T-cell (primary cell): ENCODE measurements around the gene CST7. TPM values are rescaled to one million over a fixed set of nuclear protein-coding genes. Genes with fewer than 3 reads are reported as not detected.
A peak's percentile ranks its signal among the peaks of the same experiment; 100 is the strongest.

Source experiments
- ATAC-seq, 4 experiments: fragments of 200-7000 bp in 3 of 4; fragments of 150-1000 bp in 1 of 4; cut with Tn5 transposase; replicated peaks in 1 of 4; 1 replicate in 3 of 4; 2 replicates in 1 of 4; pipeline ENCODE4 v1.10.0; 2021; ENCODE audit warnings: moderate library complexity in 3 of 4, mild to moderate bottlenecking in 2 of 4, moderate number of reproducible peaks in 1 of 4
- CTCF ChIA-PET, 2 donors: fragments of 300-600 bp; sonication (Branson Sonifier 250); formaldehyde crosslinking; loops; one replicate each; lab custom pipeline; 2022; ENCODE audit warnings: antibody characterized with exemption in 2 of 2; lab: Charles Lee
- POLR2A ChIA-PET, 2 donors: fragments of 300-600 bp; sonication (Branson Sonifier 250); formaldehyde crosslinking; loops; one replicate each; lab custom pipeline; 2022; ENCODE audit warnings: antibody characterized with exemption in 2 of 2; lab: Charles Lee
- DNase-seq, 35 experiments: peaks; one replicate each; pipeline versions ENCODE4 v3.0.0 to v3.0.0-alpha.2; 2013 to 2023
- H3K27ac ChIP-seq: one replicate; pipeline ENCODE4 v1.5.1; 2013; ENCODE audit warnings: low read length
- H3K27me3 ChIP-seq, 2 experiments: replicated peaks in 1 of 2; 1 replicate in 1 of 2; 2 replicates in 1 of 2; pipeline versions ENCODE4 v1.6.1 to v1.7.0; 2013; ENCODE audit warnings: low read length in 1 of 2, mixed read lengths in 1 of 2; ENCODE audit not compliant: control insufficient read depth in 2 of 2, insufficient read depth in 2 of 2; ENCODE audit errors: extremely low read depth in 1 of 2
- H3K36me3 ChIP-seq, 2 donors: 1 replicate in 1 of 2; 2 replicates in 1 of 2; pipeline versions ENCODE4 v1.6.1 to v1.7.0; 2013; ENCODE audit warnings: low read length in 1 of 2; ENCODE audit not compliant: control insufficient read depth in 2 of 2, insufficient read depth in 1 of 2; ENCODE audit errors: extremely low read depth in 1 of 2
- H3K4me1 ChIP-seq, 2 experiments: 1 replicate in 1 of 2; 2 replicates in 1 of 2; pipeline versions ENCODE4 v1.6.1 to v1.7.0; 2013; ENCODE audit warnings: low read length in 2 of 2, mixed read lengths in 1 of 2; ENCODE audit not compliant: insufficient read depth in 2 of 2, control insufficient read depth in 1 of 2; ENCODE audit errors: extremely low read depth in 1 of 2
- H3K4me3 ChIP-seq, 2 donors: 1 replicate in 1 of 2; 2 replicates in 1 of 2; pipeline versions ENCODE4 v1.5.1 to v1.7.0; 2013; ENCODE audit warnings: mild to moderate bottlenecking in 2 of 2, low read length in 1 of 2, moderate library complexity in 1 of 2; ENCODE audit not compliant: control insufficient read depth in 1 of 2; ENCODE audit errors: extremely low read depth in 1 of 2
- H3K9me3 ChIP-seq: 2 replicates; pipeline ENCODE4 v1.7.0; 2013
- H3K27ac Mint-ChIP-seq, 2 donors: one replicate each; pipeline ENCODE4 v1.8.0; 2020 to 2021; ENCODE audit warnings: mild to moderate bottlenecking in 2 of 2, mixed read lengths in 2 of 2
- H3K27me3 Mint-ChIP-seq, 2 donors: one replicate each; pipeline ENCODE4 v1.8.0; 2021 to 2022; ENCODE audit warnings: mixed read lengths in 2 of 2
- H3K36me3 Mint-ChIP-seq: one replicate; pipeline ENCODE4 v1.8.0; 2021; ENCODE audit warnings: mixed read lengths
- H3K4me1 Mint-ChIP-seq, 3 donors: one replicate each; pipeline ENCODE4 v1.8.0; 2020 to 2022; ENCODE audit warnings: mixed read lengths in 3 of 3, mild to moderate bottlenecking in 1 of 3
- H3K4me3 Mint-ChIP-seq, 3 donors: one replicate each; pipeline ENCODE4 v1.8.0; 2020 to 2022; ENCODE audit warnings: mild to moderate bottlenecking in 3 of 3, mixed read lengths in 3 of 3, moderate library complexity in 3 of 3
- H3K9me3 Mint-ChIP-seq, 3 donors: one replicate each; pipeline ENCODE4 v1.8.0; 2020 to 2022; ENCODE audit warnings: mixed read lengths in 3 of 3
- WGBS: methylation state at CpG from one replicate; pipeline ENCODE4 v1.1.5; 2013; ENCODE audit warnings: missing lambda C conversion rate; ENCODE audit not compliant: insufficient coverage; 5-methylcytosine and 5-hydroxymethylcytosine counted together
- total RNA-seq, 35 experiments: library from RNA in 6 of 35; stranded (reverse) in 6 of 35; fragments of 120-200 nt in 1 of 35; gene quantifications; one replicate each; pipeline versions ENCODE4 v1.2.1 to v1.2.4 and lab custom pipeline; 2013 to 2026

CST7 gene
- total RNA-seq, 5 donors from 2014 or later (not counting 1 experiment from before 2014, with no cell fraction given): 22.8 to 92.0 (median 46.2) TPM

DNA sequence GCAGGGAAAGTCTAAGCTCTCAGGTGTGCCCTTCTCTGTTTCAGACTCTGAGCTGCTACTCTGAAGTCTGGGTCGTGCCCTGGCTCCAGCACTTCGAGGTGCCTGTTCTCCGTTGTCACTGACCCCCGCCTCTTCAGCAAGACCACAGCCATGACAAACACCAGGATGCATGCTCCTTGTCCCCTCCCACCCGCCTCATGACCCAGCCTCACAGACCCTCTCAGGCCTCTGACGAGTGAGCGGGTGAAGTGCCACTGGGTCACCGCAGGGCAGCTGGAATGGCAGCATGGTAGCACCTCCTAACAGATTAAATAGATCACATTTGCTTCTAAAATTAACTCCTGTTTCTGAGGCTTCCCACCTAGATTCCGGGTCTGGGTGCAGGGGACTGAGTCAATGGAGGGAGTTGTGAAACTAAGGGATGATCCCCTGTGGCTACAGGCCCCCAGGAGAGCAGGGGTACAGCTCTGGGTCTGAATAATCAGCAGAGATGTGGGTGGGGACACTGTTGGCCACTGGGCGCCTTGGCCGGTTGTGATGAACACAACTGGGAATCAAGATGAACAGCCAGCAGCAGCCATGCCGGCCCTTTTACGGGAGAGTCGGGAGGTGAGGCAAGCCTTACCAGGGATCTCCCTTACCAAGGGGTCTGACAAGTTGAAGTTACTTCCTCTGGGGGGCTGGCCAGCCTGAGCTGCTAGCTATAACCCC, 10.7 kb downstream of the CST7 start:
- no peaks in the 10 kb centered on the region for H3K27me3 Mint-ChIP-seq
- no peak overlapping the region for H3K4me3 ChIP-seq
- peaks cover 14 to 59% (median 39%) of the 10 kb centered on the region in 3 donors for H3K4me1 Mint-ChIP-seq
- ChIA-PET CTCF (no interaction called here), POLR2A (interaction anchor here in 1 of 2 donors (1.3 kb wide), 1 partner anchor 29 kb away, joined by 3 read pairs; no protein-coding TSS in a partner anchor)
- no peaks in the 10 kb centered on the region for H3K9me3 Mint-ChIP-seq
- H3K27ac Mint-ChIP-seq: peak overlapping the region; percentile 77 to 80
- no peaks in the 10 kb centered on the region for H3K27me3 ChIP-seq
- H3K36me3 Mint-ChIP-seq: peaks cover 43% of the 10 kb centered on the region
- H3K36me3 ChIP-seq: peaks cover 13 to 81% of the 10 kb centered on the region in 2 donors
- H3K27ac ChIP-seq: peak overlapping the region; percentile 98
- ATAC-seq (no peak), DNase-seq (peak in 1 of 35 experiments; percentile 40)
- H3K9me3 ChIP-seq: no peaks in the 10 kb centered on the region
- no peak overlapping the region for H3K4me3 Mint-ChIP-seq
- H3K4me1 ChIP-seq: peaks cover 0 to 94% of the 10 kb centered on the region in 2 experiments
- 80% methylated on average over 11 of the region's 14 CpGs for WGBS

DNA sequence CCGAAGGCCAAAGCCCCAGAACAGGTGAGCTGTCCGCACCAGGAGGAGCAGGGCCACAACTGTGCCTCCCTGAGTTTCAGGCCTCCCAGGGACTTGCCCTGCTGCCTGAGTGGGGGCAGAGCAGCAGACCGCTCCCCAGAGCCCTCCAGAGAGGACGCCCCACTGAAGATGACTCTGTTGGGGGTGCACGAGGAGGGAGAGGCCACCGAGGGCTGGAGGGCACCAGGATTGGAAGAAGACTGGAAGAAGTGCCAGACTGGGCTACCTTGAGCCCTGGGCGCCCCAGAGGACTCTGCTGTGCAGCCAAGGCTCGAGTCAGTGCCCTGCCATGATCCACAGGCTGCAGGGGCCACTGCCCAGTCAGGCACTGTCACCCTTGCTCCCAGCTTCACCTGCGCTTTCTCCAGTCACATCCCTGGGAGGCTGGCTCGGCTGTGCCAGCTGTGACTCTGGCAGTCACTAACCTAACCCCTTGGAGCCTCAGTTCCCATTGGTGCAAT, 11.3 kb downstream of the CST7 start:
- POLR2A ChIA-PET: interaction anchor here in 1 of 2 donors (0.8 to 1.4 kb wide), 8 partner anchors 8 to 113 kb away, joined by 3 to 7 read pairs (median 4); partner anchors contain the start of genes APMAP and CST7
- Histone ChIP-seq H3K4me1 (peaks cover 0 to 94% of the 10 kb centered on the region in 2 experiments), H3K36me3 (peaks cover 13 to 86% of the 10 kb centered on the region in 2 donors), H3K4me3 (peak overlapping the region in 1 of 2 donors; percentile 5), H3K9me3 (no peaks in the 10 kb centered on the region), H3K27me3 (no peaks in the 10 kb centered on the region), H3K27ac (peak overlapping the region; percentile 98)
- WGBS: 82% methylated on average over 8 of the region's 10 CpGs
- CTCF ChIA-PET: interaction anchor here (0.5 to 1.3 kb wide), 4 partner anchors 11 to 577 kb away, joined by 3 to 10 read pairs (median 4); partner anchors contain the start of gene CST7 (in 1 of the 2)
- H3K36me3 Mint-ChIP-seq: peaks cover 49% of the 10 kb centered on the region
- ATAC-seq (peak in 1 of 4 experiments; percentile 18), DNase-seq (no peak)
- no peak overlapping the region for H3K4me3 Mint-ChIP-seq
- no peaks in the 10 kb centered on the region for H3K9me3 Mint-ChIP-seq
- H3K27ac Mint-ChIP-seq: peak overlapping the region; percentile 77 to 88
- peaks cover 8 to 59% (median 37%) of the 10 kb centered on the region in 3 donors for H3K4me1 Mint-ChIP-seq
- no peaks in the 10 kb centered on the region for H3K27me3 Mint-ChIP-seq

DNA sequence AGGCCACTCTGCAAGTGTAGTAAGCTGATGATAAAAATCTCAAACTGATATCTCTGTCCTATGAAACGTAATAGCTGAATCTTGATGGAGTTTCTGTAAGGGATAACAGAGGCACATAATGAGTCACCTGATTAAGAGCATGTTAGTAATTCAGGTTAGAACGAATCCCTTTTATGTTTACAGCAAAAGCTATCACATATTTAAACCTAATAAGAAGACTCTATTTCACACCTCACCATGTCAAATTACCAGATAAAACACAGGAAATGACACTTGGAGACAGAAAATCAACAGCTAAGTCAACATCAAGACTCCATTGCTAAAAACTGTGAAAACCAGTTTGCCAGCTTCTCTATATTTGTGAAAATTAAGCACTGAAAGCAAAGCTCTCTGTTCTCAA, 11.8 kb downstream of the CST7 start:
- DNase-seq: peak in 1 of 35 experiments; percentile 73
- H3K9me3 Mint-ChIP-seq: no peaks in the 10 kb centered on the region
- ChIA-PET POLR2A (interaction anchor here in 1 of 2 donors (0.5 to 1.4 kb wide), 8 partner anchors 9 to 113 kb away, joined by 3 to 7 read pairs (median 4); partner anchors contain the start of genes APMAP and CST7), CTCF (interaction anchor here (0.5 to 1.3 kb wide), 4 partner anchors 12 to 578 kb away, joined by 3 to 10 read pairs (median 4); partner anchors contain the start of gene CST7 (in 1 of the 2))
- H3K4me1 Mint-ChIP-seq: peaks cover 4 to 58% (median 32%) of the 10 kb centered on the region in 3 donors
- peak in 3 of 4 experiments; percentile 34 to 77 (median 59) for ATAC-seq
- peaks cover 54% of the 10 kb centered on the region for H3K36me3 Mint-ChIP-seq
- peak overlapping the region; percentile 77 to 88 for H3K27ac Mint-ChIP-seq
- no peak overlapping the region for H3K4me3 ChIP-seq
- peaks cover 0 to 94% of the 10 kb centered on the region in 2 experiments for H3K4me1 ChIP-seq
- H3K9me3 ChIP-seq: no peaks in the 10 kb centered on the region
- H3K27me3 Mint-ChIP-seq: no peaks in the 10 kb centered on the region
- no CpG with 5 or more reads among the region's 2 CpGs for WGBS
- H3K27me3 ChIP-seq: no peaks in the 10 kb centered on the region
- H3K4me3 Mint-ChIP-seq: no peak overlapping the region
- H3K27ac ChIP-seq: peak overlapping the region; percentile 98
- H3K36me3 ChIP-seq: peaks cover 13 to 88% of the 10 kb centered on the region in 2 donors

DNA sequence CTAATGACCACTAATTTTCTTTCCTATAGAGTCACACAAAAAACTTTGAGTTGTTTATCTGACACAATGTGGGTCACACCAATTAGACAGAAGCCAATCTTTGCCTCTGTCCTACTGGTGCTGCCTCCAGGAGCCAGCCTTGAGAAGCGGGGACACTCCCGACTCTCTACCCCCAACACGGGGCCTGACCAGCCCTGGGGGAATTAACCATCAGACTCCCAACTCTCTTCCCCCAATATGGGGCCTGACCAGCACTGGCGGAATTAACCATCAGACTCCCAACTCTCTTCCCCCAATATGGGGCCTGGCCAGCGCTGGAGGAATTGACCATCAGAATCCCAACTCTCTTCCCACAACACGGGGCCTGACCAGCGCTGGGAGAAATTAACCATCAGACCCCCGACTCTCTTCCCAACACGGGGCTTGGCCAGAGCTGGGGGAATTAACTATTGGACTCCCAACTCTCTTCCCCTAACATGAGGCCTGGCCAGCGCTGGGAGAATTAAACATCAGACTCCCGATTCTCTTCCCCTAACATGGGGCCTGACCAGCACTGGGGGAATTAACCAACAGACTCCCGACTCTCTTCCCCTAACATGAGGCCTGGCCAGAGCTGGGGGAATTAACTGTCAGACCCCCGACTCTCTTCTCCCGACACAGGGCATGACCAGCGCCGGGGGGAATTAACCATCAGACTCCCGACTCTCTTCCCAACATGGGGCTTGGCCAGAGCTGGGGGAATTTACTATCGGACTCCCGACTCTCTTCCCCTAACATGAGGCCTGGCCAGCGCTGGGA, 12.5 kb downstream of the CST7 start:
- no peaks in the 10 kb centered on the region for H3K27me3 Mint-ChIP-seq
- no peak for DNase-seq
- peaks cover 0 to 93% of the 10 kb centered on the region in 2 experiments for H3K4me1 ChIP-seq
- H3K36me3 Mint-ChIP-seq: peaks cover 61% of the 10 kb centered on the region
- H3K27ac Mint-ChIP-seq: peak overlapping the region; percentile 77 to 88
- H3K36me3 ChIP-seq: peaks cover 13 to 88% of the 10 kb centered on the region in 2 donors
- peak overlapping the region; percentile 98 for H3K27ac ChIP-seq
- POLR2A ChIA-PET: interaction anchor here in 1 of 2 donors (0.5 to 1.4 kb wide), 8 partner anchors 9 to 112 kb away, joined by 3 to 7 read pairs (median 4); partner anchors contain the start of genes APMAP and CST7
- whole genome bisulfite sequencing: 86% methylated on average over 17 of the region's 20 CpGs
- CTCF ChIA-PET: interaction anchor here (0.7 to 1.3 kb wide), 3 partner anchors 11 to 31 kb away, joined by 3 to 10 read pairs (median 4); partner anchors contain the start of gene CST7 (in 1 of the 2)
- ATAC-seq: peak in 1 of 4 experiments; percentile 27
- no peaks in the 10 kb centered on the region for H3K27me3 ChIP-seq
- no peak overlapping the region for H3K4me3 Mint-ChIP-seq
- no peaks in the 10 kb centered on the region for H3K9me3 ChIP-seq
- no peaks in the 10 kb centered on the region for H3K9me3 Mint-ChIP-seq
- H3K4me3 ChIP-seq: no peak overlapping the region
- peaks cover 4 to 58% (median 28%) of the 10 kb centered on the region in 3 donors for H3K4me1 Mint-ChIP-seq

DNA sequence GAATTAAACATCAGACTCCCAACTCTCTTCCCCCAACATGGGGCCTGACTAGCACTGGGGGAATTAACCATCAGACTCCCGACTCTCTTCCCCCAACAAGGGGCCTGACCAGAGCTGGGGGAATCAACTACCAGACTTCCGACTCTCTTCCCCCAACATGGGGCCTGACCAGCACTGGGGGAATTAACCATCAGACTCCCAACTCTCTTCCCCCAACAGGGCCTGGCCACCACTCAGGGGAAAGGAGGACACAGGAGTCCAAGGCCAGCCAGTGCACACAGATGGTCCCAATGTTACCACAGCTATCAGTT, 13.1 kb downstream of the CST7 start:
- H3K9me3 Mint-ChIP-seq: no peaks in the 10 kb centered on the region
- Histone ChIP-seq H3K4me1 (peaks cover 0 to 88% of the 10 kb centered on the region in 2 experiments), H3K9me3 (no peaks in the 10 kb centered on the region), H3K36me3 (peaks cover 13 to 88% of the 10 kb centered on the region in 2 donors), H3K27me3 (no peaks in the 10 kb centered on the region), H3K4me3 (no peak overlapping the region), H3K27ac (peak overlapping the region; percentile 98)
- ChIA-PET POLR2A (no interaction called here), CTCF (interaction anchor here in 1 of 2 donors (0.7 kb wide), 1 partner anchor 11 kb away, joined by 3 read pairs; no protein-coding TSS in a partner anchor)
- no peak overlapping the region for H3K4me3 Mint-ChIP-seq
- H3K27me3 Mint-ChIP-seq: no peaks in the 10 kb centered on the region
- ATAC-seq (no peak), DNase-seq (no peak)
- 100% methylated on average over 2 of the region's 2 CpGs for WGBS
- peak overlapping the region; percentile 39 to 88 for H3K27ac Mint-ChIP-seq
- peaks cover 4 to 58% (median 28%) of the 10 kb centered on the region in 3 donors for H3K4me1 Mint-ChIP-seq
- H3K36me3 Mint-ChIP-seq: peaks cover 63% of the 10 kb centered on the region
